GM23248 (cell line): ENCODE results near the gene UGP2. TPM values are rescaled to one million over a fixed set of nuclear protein-coding genes. Genes with fewer than 3 reads are reported as not detected.
A peak's percentile ranks its signal among the peaks of the same experiment; 100 is the strongest.

Experiments used
- DNase-seq: peaks from one replicate; pipeline ENCODE4 v3.0.0-alpha.2; 2015
- H2AFZ ChIP-seq: fragments of 200-600 bp; sonication (generic); 2 replicates; pipeline ENCODE4 v1.6.1; 2016; ENCODE audit warnings: antibody characterized with exemption
- H3F3A ChIP-seq: fragments of 200-600 bp; sonication (generic); 2 replicates; pipeline ENCODE4 v1.6.1; 2016; ENCODE audit warnings: mild to moderate bottlenecking, antibody characterized with exemption, mixed run types; ENCODE audit not compliant: insufficient read depth
- H3K27ac ChIP-seq: fragments of 200-600 bp; sonication (generic); 2 replicates; pipeline ENCODE4 v1.5.1; 2016; ENCODE audit warnings: mild to moderate bottlenecking
- H3K27me3 ChIP-seq: fragments of 200-600 bp; sonication (generic); replicated peaks from 2 replicates; pipeline ENCODE4 v1.6.1; 2016; ENCODE audit warnings: mild to moderate bottlenecking; ENCODE audit not compliant: insufficient read depth
- H3K36me3 ChIP-seq: fragments of 200-600 bp; sonication (generic); 2 replicates; pipeline ENCODE4 v1.6.1; 2016; ENCODE audit warnings: low read depth, mild to moderate bottlenecking
- H3K4me1 ChIP-seq: fragments of 200-600 bp; sonication (generic); 2 replicates; pipeline ENCODE4 v1.6.1; 2016; ENCODE audit warnings: mild to moderate bottlenecking; ENCODE audit not compliant: insufficient read depth
- H3K4me2 ChIP-seq: fragments of 200-600 bp; sonication (generic); one replicate; pipeline ENCODE4 v1.6.1; 2016; ENCODE audit warnings: mild to moderate bottlenecking; ENCODE audit not compliant: unreplicated experiment
- H3K4me3 ChIP-seq: fragments of 200-600 bp; sonication (generic); 2 replicates; pipeline ENCODE4 v1.5.1; 2016; ENCODE audit warnings: mild to moderate bottlenecking
- H3K79me2 ChIP-seq: fragments of 200-600 bp; sonication (generic); 2 replicates; pipeline ENCODE4 v1.6.1; 2016; ENCODE audit warnings: mild to moderate bottlenecking; ENCODE audit not compliant: insufficient read depth
- H3K9ac ChIP-seq: fragments of 200-600 bp; sonication (generic); 2 replicates; pipeline ENCODE4 v1.6.1; 2016; ENCODE audit warnings: mild to moderate bottlenecking
- H3K9me2 ChIP-seq: fragments of 200-600 bp; sonication (generic); 2 replicates; pipeline ENCODE4 v1.6.1; 2016; ENCODE audit warnings: mixed run types, mild to moderate bottlenecking, moderate library complexity; ENCODE audit not compliant: insufficient read depth
- H3K9me3 ChIP-seq: fragments of 200-600 bp; sonication (generic); one replicate; pipeline ENCODE4 v1.6.1; 2017; ENCODE audit warnings: low read depth
- H4K20me1 ChIP-seq: fragments of 200-600 bp; sonication (generic); 2 replicates; pipeline ENCODE4 v1.6.0; 2016; ENCODE audit not compliant: insufficient read depth
- EZH2 ChIP-seq: fragments of 200-600 bp; sonication (generic); IDR thresholded peaks from 2 replicates; pipeline ENCODE4 v1.6.1; 2018; ENCODE audit warnings: antibody characterized with exemption, mild to moderate bottlenecking; ENCODE audit not compliant: insufficient read depth, poor library complexity, severe bottlenecking
- EZH2phosphoT487 ChIP-seq: fragments of 200-600 bp; sonication (generic); IDR thresholded peaks from 2 replicates; pipeline ENCODE4 v1.6.1; 2018; ENCODE audit warnings: antibody characterized with exemption, moderate library complexity, mild to moderate bottlenecking, low read depth; ENCODE audit not compliant: insufficient read depth
- WGBS, 2 experiments: methylation state at CpG; one replicate each; pipeline ENCODE4 v1.1.6; 2015 to 2017; ENCODE audit warnings: low lambda C conversion rate in 2 of 2, low coverage in 1 of 2; ENCODE audit errors: missing lambda C conversion rate in 2 of 2; 5-methylcytosine and 5-hydroxymethylcytosine counted together
- in situ Hi-C: fragments of 300-500 bp; cut with MboI; formaldehyde crosslinking; loops from 2 replicates; pipeline ENCODE4 v1.15.0; 2020
- polyA plus RNA-seq: library from polyadenylated mRNA; unstranded; fragments of >200 nt; fragmentation: Nextera tagmentation; extraction: Ambion mirVana; gene quantifications from 2 replicates; pipeline ENCODE4 v1.2.1, GENCODE V29; 2016
- total RNA-seq: library from RNA; depleted of rRNA; stranded (reverse); fragments of >200 nt; shearing (Covaris generic); gene quantifications from 2 replicates; pipeline ENCODE4 v1.2.3, GENCODE V29; 2014

The UGP2 gene
- total and polyA plus RNA-seq, 2 experiments from 2014 or later: 168 to 180 TPM

DNA sequence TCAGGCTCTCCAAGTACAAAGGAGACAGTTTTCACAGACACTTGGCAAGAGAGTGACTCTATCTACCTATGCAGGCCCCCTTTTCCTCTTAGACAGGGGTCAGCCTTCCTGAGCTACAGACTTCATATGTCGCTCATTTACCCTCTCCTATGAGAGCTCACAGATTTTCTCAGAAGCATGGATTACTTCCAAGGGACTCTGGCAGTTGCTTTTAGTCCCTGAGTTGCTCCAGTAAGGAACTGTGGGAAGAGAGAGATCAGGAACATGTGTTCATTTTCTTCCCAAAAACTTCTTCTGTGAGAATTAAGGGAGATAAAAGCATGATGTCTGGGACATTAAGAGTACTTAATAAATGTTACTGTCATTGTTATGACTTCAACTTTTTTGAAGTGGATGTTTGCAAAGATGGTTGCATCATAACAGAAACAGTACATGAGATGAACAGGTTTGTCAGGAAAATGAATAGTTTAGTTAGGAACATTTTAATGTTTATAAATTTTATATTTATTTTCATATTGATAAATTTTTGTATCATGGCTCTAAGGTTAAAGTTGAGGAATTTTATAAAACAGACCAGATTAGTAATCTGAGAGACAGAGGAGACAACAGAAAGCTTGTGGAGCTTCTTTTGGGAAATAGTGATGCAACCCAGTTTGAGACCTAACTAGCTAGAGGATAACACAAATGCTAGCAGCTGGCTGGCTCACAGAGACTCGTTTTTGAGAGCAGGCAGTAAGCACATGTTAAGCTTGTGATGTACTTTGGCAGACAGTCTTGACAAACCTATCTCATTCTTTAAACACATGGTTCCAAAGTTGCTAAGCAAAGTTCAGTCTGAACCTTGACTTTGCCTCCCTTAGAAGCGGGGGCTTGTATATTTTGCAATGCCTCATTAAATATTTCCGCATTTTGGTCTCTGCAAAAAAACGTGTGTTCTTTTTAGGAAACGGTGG is 21.7 kb upstream of the UGP2 start:
- Histone ChIP-seq H3F3A (peaks cover 8% of the 10 kb centered on the region; the same call in 1 of the 2 replicates), H3K27me3 (no peaks in the 10 kb centered on the region), H3K9me2 (no peaks in the 10 kb centered on the region), H3K4me2 (no peak overlapping the region), H3K9me3 (no peaks in the 10 kb centered on the region), H3K4me3 (no peak overlapping the region), H3K79me2 (no peaks in the 10 kb centered on the region), H3K36me3 (no peaks in the 10 kb centered on the region), H3K4me1 (peaks cover 8% of the 10 kb centered on the region), H2AFZ (peak overlapping the region; percentile 56), H4K20me1 (no peaks in the 10 kb centered on the region), H3K9ac (no peak overlapping the region), H3K27ac (no peak overlapping the region; the same call in 1 of the 2 replicates)
- peak; percentile 61 for DNase-seq
- 20 to 23% methylated on average over 6 of the region's 6 CpGs for WGBS, 2 experiments
- in situ Hi-C loops: no loop called here
- TF ChIP-seq EZH2: no peak
- no peak for TF ChIP-seq EZH2phosphoT487

DNA sequence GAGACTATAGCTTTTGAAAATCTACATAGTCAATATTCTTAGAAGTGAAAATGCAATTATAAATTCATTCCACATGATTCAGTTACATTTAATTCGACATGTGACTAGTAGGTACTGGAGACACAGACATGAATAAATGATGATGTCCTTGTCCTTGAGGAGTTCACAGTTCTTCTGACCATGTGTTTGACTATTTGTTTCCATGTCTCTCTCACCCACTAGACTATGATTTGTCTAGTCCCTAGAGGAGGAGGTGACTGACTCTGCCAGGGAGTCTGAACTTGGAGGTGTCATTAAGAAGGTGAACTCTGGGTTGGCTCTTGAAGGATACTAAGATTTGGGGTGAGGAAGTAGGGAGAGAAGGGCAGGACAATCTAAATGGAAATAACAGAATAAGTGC is 20.7 kb upstream of the UGP2 start:
- in situ Hi-C loops: no loop called here
- H3K9ac ChIP-seq: no peak overlapping the region
- no peaks in the 10 kb centered on the region for H3K27me3 ChIP-seq
- WGBS, 2 experiments: 42 to 62% methylated on average over 1 of the region's 1 CpG
- H3F3A ChIP-seq: peaks cover 8% of the 10 kb centered on the region; the same call in 1 of the 2 replicates
- no peak for DNase-seq
- H3K36me3 ChIP-seq: no peaks in the 10 kb centered on the region
- H3K9me2 ChIP-seq: no peaks in the 10 kb centered on the region
- no peaks in the 10 kb centered on the region for H4K20me1 ChIP-seq
- H3K4me2 ChIP-seq: no peak overlapping the region
- H3K79me2 ChIP-seq: no peaks in the 10 kb centered on the region
- no peak overlapping the region for H2AFZ ChIP-seq
- H3K27ac ChIP-seq: no peak overlapping the region
- TF ChIP-seq EZH2 (no peak), EZH2phosphoT487 (no peak)
- H3K4me1 ChIP-seq: peaks cover 8% of the 10 kb centered on the region
- H3K9me3 ChIP-seq: no peaks in the 10 kb centered on the region
- no peak overlapping the region for H3K4me3 ChIP-seq

- no peak overlapping the region for H3K4me2 ChIP-seq
- H3K4me1 ChIP-seq: peaks cover 8% of the 10 kb centered on the region
- TF ChIP-seq EZH2phosphoT487: no peak
- no peak for DNase-seq
- H3K27me3 ChIP-seq: no peaks in the 10 kb centered on the region
- H3K9ac ChIP-seq: no peak overlapping the region
- no peaks in the 10 kb centered on the region for H4K20me1 ChIP-seq
- WGBS, 2 experiments: 97 to 99% methylated on average over 3 of the region's 3 CpGs
- no peak overlapping the region for H2AFZ ChIP-seq
- H3K36me3 ChIP-seq: no peaks in the 10 kb centered on the region
- no peaks in the 10 kb centered on the region for H3K9me3 ChIP-seq
- in situ Hi-C loops: no loop called here
- no peak overlapping the region for H3K27ac ChIP-seq
- no peaks in the 10 kb centered on the region for H3K79me2 ChIP-seq
- no peak overlapping the region for H3K4me3 ChIP-seq
- peaks cover 8% of the 10 kb centered on the region; the same call in 1 of the 2 replicates for H3F3A ChIP-seq
- no peaks in the 10 kb centered on the region for H3K9me2 ChIP-seq
These were observed 20.3 kb upstream of the UGP2 start for GRCh38 chr2:63821396-63821795.

DNA sequence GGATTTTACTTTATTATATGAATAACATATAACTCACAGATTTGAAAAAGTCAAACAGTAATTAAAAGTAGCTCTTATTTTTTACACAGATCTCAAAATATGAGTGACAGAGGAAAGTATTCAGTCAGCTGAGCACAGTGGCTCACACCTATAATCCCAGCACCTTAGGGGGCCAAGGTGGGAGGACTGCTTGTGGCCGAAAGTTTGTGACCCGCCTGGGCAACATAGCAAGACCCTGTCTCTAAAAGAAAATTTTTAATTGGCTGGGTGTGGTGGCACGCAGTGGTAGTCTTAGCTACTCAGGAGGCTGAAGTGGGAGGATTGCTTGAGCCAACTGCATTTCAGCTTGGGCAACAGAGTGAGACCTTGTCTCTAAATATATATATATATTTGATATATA is 19.2 kb upstream of the UGP2 start:
- no peak for DNase-seq
- no peaks in the 10 kb centered on the region for H4K20me1 ChIP-seq
- H3K9ac ChIP-seq: no peak overlapping the region
- no peak overlapping the region for H3K4me3 ChIP-seq
- no peak overlapping the region for H3K27ac ChIP-seq
- H2AFZ ChIP-seq: no peak overlapping the region
- no peaks in the 10 kb centered on the region for H3K27me3 ChIP-seq
- no peaks in the 10 kb centered on the region for H3K9me3 ChIP-seq
- in situ Hi-C loops: no loop called here
- no peaks in the 10 kb centered on the region for H3K9me2 ChIP-seq
- TF ChIP-seq EZH2 (no peak), EZH2phosphoT487 (no peak)
- H3K36me3 ChIP-seq: no peaks in the 10 kb centered on the region
- H3K4me1 ChIP-seq: peaks cover 15% of the 10 kb centered on the region
- H3K79me2 ChIP-seq: no peaks in the 10 kb centered on the region
- peaks cover 14% of the 10 kb centered on the region; the same call in 1 of the 2 replicates for H3F3A ChIP-seq
- WGBS, 2 experiments: 97% methylated on average over 3 of the region's 3 CpGs
- H3K4me2 ChIP-seq: no peak overlapping the region

- Histone ChIP-seq H3K27ac (peak overlapping the region; percentile 20; the same call in 1 of the 2 replicates), H3K4me3 (peak overlapping the region; percentile 12), H3K36me3 (no peaks in the 10 kb centered on the region), H3F3A (peaks cover 16% of the 10 kb centered on the region; the same call in 1 of the 2 replicates), H4K20me1 (no peaks in the 10 kb centered on the region), H3K79me2 (no peaks in the 10 kb centered on the region), H3K27me3 (no peaks in the 10 kb centered on the region), H3K9me2 (no peaks in the 10 kb centered on the region), H3K4me2 (peak overlapping the region; percentile 40), H3K4me1 (peaks cover 19% of the 10 kb centered on the region), H2AFZ (no peak overlapping the region), H3K9ac (no peak overlapping the region), H3K9me3 (no peaks in the 10 kb centered on the region)
- peak; percentile 75 for DNase-seq
- TF ChIP-seq EZH2 (no peak), EZH2phosphoT487 (no peak)
- in situ Hi-C loops: no loop called here
These were observed 13.9 kb upstream of the UGP2 start for GRCh38 chr2:63827749-63828148.
